Measurements from ENCODE around the gene TMEM266. TPM values are rescaled to one million over a fixed set of nuclear protein-coding genes. Genes with fewer than 3 reads are reported as not detected.
"Not testable (repeated sequence)": the region's sequence is repeated elsewhere in the genome, so short reads cannot be mapped to it uniquely, and the experiment has no call there.

TMEM266 gene
- 10 to 100 TPM in 1 of 2 donors, 1 to 10 TPM in 1; 6.0 to 12.4 TPM for total RNA-seq
- 4.2 TPM for polyA plus RNA-seq (ENCODE audit: insufficient read depth, low read depth, low replicate concordance)
- long read RNA-seq, donor 1, partial matches to known transcripts: 112 of 168 reads
- long read RNA-seq, donor 1, other reads (novel, unspliced or antisense): 54 of 168 reads
- long read RNA-seq, donor 2, partial matches to known transcripts: 0 of 1 reads
- long read RNA-seq, donor 2, other reads (novel, unspliced or antisense): 0 of 1 reads

- WGBS, 2 donors: 0 to 1% methylated on average over 3 to 52 of the region's 107 CpGs
- Histone ChIP-seq H3K27me3 (no peaks in the 10 kb centered on the region), H3K4me3 (peak within 1 kb of the TSS; percentile 58 to 68), H3K9me3 (no peaks in the 10 kb centered on the region), H3K4me1 (no peaks in the 10 kb centered on the region), H3K36me3 (ENCODE audit: low read depth, missing control alignments) (no peaks in the 10 kb centered on the region), H3K27ac (no peak within 1 kb of the TSS)
- TF ChIP-seq POLR2A (IDR thresholded peaks at IDR 0.05): no peak
- TF ChIP-seq, protein P1, sequence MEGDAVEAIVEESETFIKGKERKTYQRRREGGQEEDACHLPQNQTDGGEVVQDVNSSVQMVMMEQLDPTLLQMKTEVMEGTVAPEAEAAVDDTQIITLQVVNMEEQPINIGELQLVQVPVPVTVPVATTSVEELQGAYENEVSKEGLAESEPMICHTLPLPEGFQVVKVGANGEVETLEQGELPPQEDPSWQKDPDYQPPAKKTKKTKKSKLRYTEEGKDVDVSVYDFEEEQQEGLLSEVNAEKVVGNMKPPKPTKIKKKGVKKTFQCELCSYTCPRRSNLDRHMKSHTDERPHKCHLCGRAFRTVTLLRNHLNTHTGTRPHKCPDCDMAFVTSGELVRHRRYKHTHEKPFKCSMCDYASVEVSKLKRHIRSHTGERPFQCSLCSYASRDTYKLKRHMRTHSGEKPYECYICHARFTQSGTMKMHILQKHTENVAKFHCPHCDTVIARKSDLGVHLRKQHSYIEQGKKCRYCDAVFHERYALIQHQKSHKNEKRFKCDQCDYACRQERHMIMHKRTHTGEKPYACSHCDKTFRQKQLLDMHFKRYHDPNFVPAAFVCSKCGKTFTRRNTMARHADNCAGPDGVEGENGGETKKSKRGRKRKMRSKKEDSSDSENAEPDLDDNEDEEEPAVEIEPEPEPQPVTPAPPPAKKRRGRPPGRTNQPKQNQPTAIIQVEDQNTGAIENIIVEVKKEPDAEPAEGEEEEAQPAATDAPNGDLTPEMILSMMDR (IDR thresholded peaks at IDR 0.05): no peak
- intact Hi-C loops (cut with DNase I; ENCODE audit: low total_unique reads): no loop called here
- DNase-seq: peak; percentile 48
These were observed at the start of gene TMEM266 for GRCh38 chr15:76059320-76060117. TMEM266 (plus strand) TSS chr15:76059985; CDS start chr15:76134264, 74,279 bp downstream.

DNA sequence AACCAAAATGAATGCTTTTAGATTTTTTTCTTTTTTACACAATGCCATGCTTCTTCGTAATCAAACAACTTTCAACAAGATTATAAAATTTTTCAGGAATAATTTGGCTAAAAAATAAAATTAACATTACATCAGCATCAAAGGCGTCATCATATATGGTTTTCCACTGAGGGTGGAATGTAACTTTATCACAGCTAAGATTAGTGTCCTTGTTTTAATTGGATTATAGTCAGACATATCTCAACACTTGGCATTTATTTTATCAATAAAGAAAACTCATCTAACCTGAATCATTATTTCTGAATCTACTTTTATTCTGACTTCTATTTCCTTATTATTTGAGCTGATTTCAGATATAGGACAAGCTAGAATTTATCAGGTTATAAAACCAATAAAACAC is 49.2 kb upstream of the TMEM266 start:
- intact Hi-C loops (cut with DNase I; ENCODE audit: low total_unique reads): no loop called here
- Histone ChIP-seq H3K4me1 (no peaks in the 10 kb centered on the region), H3K27ac (no peak overlapping the region), H3K36me3 (ENCODE audit: low read depth, missing control alignments) (no peaks in the 10 kb centered on the region), H3K27me3 (no peaks in the 10 kb centered on the region), H3K4me3 (no peak overlapping the region), H3K9me3 (no peaks in the 10 kb centered on the region)
- no peak for TF ChIP-seq POLR2A (IDR thresholded peaks at IDR 0.05)
- TF ChIP-seq, protein P1 (IDR thresholded peaks at IDR 0.05): no peak
- WGBS, 2 donors: 56 to 90% methylated on average over 2 of the region's 2 CpGs
- DNase-seq: no peak

DNA sequence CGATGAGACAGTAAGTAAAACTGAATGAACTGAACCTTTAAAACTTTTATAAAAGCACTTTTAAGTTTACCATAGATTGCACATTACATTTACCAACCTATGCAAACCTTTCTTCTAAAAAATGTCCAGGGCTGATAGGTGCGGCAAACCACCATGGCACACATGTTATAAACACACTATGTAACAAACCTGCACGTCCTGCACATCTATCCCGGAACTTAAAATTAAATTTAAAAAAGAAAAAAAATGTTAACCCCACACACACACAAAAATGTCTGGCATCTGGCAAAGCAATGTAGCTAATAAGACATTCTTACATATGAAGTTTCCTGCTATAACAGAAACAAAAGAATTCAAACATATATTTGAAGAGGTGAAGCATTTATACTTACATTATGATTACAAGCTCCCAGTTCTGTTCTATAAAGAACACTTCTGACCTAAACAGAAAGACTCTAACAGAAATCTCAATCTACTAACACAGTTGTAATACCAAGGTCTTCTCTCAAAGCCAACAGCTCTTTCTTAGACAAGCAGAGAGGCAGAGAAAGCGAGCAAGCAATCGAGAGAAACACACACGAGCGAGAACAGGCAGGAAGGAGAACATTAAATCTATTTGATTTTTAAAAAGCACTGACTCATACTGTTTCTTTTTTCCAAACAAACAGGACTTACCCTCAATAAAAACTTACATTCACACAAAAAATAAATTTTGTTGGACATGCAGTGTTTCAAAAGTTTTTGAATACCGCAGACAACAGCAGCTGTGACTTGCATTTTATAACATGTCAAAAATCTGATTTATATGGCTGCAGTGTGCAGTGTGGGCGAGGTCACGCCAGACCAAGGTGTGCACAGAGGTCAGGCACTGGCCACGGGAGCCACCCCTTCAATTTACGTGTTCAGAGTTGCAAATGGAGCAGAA is 47.9 kb upstream of the TMEM266 start, which contains the start of gene NRG4:
Gene NRG4 (minus strand): TSS at position 798 of the 925 bp plus-strand sequence. CDS start 1,194 bp downstream, outside the sequence.
- Histone ChIP-seq H3K4me1 (no peaks in the 10 kb centered on the region), H3K36me3 (ENCODE audit: low read depth, missing control alignments) (no peaks in the 10 kb centered on the region), H3K4me3 (no peak within 1 kb of the TSS), H3K27ac (no peak within 1 kb of the TSS), H3K9me3 (no peaks in the 10 kb centered on the region), H3K27me3 (no peaks in the 10 kb centered on the region)
- TF ChIP-seq POLR2A (IDR thresholded peaks at IDR 0.05): no peak
- TF ChIP-seq, protein P1 (IDR thresholded peaks at IDR 0.05): no peak
- intact Hi-C loops (cut with DNase I; ENCODE audit: low total_unique reads): no loop called here
- no peak for DNase-seq
- WGBS, 2 donors: 31 to 39% methylated on average over 13 of the region's 13 CpGs

- H3K4me3 ChIP-seq; H3K27me3 ChIP-seq; intact Hi-C loops (cut with DNase I; ENCODE audit: low total_unique reads); DNase-seq; H3K4me1 ChIP-seq; H3K36me3 ChIP-seq (ENCODE audit: low read depth, missing control alignments); H3K9me3 ChIP-seq; H3K27ac ChIP-seq: not testable (repeated sequence)
- WGBS, 2 donors: 95% methylated on average over 4 of the region's 4 CpGs
These were observed 46.3 kb upstream of the TMEM266 start for GRCh38 chr15:76013470-76013869.

Measured in testis (tissue), 5 donors.